Stimulated activated CD8-positive, alpha-beta memory T cell treated with anti-CD3 and anti-CD28 coated beads, Interleukin-15, amount 100 ng/mL, for 4 hours (primary cell): ENCODE measurements around the gene ABCA2.

Source experiments
- DNase-seq, 2 donors: peaks; one replicate each; pipeline ENCODE4 v3.0.0-alpha.2; 2020; ENCODE audit warnings: low read depth in 2 of 2

The ABCA2 gene

DNA sequence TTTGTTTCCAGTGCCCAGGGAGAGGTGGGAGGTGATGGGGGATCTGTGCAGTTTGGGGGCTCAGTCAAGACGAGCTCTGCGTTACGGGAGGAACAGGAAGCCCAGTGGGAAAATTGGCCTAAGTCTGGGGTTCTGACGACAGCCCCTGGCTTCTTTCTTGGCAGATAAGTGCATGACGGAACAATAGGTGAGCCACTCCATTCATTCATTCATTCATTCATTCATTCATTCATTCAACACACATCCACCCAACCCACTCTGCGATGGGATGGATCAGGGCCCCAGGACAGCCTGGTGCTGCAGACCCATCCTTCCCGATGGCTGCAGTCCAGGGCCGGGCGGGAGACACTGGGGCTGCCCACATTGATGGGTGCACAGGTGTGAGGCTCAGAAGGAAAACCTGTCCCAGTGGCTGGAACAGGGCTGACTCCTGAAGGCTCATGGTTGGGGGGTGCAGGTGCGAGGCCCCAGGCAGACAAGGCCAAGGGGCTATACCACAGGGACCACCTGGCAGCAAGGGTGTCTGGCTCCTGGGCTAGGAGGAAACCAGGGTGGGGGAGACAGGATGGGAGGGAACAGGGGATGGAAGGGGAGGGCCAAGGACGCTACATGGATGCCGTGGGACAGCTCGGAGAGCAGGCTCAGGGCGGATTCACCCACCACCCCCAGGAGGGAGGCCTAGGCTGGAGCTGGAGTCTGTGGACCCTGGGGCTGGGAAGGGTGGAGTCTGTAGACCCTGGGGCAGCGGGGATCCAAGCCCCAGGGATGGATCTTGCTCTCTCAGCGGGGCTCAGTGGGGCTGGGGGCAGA lies 47.2 kb downstream of the ABCA2 start:
- no peak for DNase-seq

DNA sequence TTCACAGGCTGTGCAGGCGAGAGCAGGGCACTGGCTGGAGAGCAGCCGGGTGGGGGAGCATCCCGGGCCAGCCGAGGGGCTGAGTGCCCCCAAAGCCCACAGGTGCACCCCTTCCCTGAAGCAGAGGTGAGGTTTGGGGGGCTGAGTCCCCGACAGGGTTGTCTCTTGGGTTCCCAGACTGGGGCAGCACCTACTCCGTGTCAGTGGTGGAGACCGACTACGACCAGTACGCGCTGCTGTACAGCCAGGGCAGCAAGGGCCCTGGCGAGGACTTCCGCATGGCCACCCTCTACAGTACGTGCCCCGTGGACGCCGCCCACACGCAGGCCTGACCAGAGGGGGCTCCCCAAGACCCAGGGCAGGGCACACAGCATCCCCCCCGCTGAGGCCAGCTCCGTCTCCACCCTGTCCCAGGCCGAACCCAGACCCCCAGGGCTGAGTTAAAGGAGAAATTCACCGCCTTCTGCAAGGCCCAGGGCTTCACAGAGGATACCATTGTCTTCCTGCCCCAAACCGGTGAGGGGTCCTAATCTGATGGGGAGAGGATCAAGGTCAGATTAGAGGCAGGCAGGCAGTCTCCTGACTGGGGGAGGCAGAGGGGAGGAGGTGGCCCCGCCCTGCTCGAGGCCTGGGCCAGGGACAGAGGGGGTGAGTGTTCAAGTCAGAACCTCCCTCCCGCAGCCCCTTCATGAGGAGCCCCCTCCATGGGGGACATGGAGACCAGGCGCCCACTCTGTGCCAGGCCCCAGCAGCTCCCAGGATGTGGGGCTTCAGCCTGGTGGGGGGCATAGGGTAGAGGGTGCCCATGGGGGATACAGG lies 48.1 kb downstream of the ABCA2 start:
- DNase-seq = no peak

DNA sequence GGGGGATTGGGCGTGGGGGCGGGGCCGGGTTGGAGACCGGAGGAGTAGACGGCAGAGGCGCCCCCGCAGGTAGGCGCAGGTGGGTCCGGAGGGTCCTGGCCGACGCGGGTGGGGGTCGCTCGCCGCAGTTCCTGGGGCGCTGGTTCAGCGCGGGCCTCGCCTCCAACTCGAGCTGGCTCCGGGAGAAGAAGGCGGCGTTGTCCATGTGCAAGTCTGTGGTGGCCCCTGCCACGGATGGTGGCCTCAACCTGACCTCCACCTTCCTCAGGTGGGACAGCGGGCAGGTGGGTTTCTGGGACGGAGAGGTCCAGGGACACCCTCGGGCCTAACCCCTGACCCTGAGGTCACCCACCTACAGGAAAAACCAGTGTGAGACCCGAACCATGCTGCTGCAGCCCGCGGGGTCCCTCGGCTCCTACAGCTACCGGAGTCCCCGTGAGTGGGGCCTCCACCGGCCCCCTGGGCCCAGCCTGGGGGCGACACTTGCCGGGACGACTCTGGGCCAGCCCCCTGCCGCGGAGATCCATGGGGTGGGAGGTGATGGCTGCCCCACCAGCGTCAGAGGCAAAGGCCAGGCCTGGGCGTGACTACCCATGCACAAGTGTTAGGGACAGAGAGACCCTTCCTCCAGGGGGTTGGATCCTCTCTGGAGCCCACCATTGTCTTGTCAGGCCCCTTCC lies 49.0 kb downstream of the ABCA2 start:
- DNase-seq = no peak

DNA sequence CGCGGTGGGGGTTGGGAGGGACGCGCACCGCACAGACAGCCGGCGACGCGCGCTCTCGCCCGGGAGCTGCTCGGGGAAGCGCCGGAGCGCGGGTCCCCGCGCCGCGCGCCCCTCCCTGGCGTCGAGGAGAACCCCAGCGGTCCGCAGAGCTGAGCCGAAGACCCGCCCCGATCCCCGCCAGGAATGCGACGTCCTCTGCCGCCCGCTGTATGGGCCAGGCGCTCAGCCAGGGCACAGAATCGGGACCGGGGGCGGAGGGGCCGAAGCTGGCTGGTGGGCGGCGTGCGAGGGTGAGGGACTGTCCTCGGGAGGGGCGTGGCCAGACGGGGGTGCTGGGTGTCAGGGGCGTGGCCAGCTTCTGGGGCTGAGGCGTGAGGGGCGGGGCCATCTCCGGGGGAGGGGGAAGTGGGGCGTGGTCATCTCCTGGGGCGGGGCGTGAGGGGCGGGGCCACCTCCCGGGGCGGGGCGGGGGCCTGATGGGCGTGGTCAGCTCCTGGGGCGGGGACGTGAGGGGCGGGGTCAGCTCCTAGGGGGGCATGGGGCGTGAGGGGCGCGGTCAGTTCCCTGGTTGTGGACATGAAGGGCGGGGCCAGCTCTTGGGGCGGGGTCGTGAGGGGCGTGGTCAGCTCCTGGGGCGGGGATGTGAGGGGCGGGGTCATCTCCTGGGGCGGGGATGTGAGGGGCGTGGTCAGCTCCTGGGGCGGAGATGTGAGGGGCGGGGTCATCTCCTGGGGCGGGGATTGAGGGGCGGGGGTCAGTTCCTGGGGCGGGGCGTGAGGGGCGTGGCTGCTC lies 49.8 kb downstream of the ABCA2 start:
- DNase-seq = peak; percentile 50

DNA sequence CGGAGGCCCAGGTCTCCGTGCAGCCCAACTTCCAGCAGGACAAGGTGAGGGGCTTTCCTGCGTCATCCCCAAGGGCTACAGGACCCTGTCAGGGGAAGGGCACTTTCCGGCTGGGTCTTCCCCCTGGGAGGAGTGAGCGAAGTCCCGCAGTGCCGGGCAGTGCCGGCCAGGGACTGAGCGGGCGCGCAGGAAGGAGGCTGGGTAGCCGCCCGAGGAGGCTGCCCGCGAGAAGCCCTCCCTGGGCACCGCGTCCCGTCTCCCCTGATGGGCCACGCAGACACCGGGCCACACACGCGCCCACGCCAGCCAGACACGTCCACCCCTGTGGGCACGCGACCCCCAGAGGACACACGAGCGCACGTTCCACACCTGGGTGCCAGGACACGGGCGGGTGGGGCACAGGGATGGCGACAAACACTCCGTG lies 50.4 kb downstream of the ABCA2 start:
- no peak for DNase-seq

DNA sequence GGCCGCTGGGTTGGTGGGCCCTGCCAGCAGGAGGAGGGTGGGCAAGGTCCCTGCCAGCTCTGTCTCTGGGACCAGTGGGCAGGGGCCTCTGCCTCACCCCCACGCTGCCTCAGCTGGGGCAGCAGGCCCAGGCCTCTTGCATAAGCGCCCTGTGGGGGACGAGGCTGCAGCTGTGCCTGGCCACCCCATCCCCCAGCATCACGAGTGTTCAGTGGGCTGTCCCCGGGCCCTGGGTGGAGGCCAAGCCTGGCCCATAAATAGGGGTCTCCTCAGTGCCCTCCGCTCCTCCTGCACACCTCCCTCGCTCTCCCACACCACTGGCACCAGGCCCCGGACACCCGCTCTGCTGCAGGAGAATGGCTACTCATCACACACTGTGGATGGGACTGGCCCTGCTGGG lies 50.8 kb downstream of the ABCA2 start, which contains the start of gene PTGDS:
PTGDS (plus strand) TSS at position 282 of the 400 bp plus-strand sequence; CDS start at position 357, 75 bp downstream.
- no peak for DNase-seq

DNA sequence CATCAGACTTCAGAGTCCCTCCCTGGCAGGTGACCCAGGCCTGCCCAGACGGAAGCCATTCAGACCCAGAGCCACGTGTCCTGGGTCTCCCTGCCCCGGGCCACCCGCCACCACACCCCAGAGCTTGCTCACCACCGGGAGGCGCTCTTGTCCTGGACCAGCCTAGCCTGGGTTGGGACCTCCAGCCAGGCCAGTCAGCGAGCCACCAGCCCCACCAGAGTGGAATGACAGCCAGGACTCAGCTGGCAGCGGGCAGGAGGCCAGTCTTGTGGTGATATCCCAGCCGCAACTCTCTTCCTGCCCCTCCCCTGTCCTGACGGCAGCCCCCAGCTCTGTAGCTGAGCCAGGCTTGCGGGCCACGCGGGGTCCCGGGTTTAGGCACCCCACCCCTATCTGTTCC lies 52.4 kb downstream of the ABCA2 start:
- DNase-seq = no peak

DNA sequence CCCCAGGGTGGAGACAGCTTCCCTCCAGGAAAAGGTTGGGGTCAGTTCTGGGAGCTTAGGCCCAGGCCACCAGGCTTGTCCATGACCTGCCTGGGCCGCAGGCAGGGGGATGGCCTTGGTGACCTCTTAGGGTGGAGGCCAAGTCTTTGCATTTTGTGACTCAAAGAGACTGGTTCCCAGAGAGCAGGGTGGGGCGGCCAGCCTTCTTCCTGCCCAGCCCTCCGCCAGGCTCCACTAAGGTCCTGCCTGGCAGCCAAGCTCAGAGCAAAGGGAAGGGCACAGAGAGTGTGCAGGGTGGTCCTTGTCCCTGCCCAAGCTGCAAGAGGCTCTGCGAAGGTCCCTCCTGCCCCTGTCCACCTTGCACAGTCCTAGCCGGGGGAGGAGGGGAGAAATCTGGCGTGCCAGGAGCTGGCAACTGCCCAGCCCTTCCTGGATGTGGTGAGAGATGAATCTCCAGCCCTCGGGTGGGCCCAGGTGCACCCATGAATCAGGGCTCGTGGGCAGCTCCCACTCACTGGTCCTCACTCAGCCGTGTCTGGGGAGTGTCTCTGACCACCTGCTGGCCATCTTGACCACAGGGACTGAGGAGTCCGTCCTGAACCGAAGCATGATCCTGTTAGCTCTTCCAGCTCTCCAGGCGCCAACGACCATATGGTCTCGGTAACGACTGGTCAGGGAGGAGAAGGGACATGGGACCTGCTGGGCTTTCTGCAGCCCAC lies 53.1 kb downstream of the ABCA2 start:
- DNase-seq = no peak

DNA sequence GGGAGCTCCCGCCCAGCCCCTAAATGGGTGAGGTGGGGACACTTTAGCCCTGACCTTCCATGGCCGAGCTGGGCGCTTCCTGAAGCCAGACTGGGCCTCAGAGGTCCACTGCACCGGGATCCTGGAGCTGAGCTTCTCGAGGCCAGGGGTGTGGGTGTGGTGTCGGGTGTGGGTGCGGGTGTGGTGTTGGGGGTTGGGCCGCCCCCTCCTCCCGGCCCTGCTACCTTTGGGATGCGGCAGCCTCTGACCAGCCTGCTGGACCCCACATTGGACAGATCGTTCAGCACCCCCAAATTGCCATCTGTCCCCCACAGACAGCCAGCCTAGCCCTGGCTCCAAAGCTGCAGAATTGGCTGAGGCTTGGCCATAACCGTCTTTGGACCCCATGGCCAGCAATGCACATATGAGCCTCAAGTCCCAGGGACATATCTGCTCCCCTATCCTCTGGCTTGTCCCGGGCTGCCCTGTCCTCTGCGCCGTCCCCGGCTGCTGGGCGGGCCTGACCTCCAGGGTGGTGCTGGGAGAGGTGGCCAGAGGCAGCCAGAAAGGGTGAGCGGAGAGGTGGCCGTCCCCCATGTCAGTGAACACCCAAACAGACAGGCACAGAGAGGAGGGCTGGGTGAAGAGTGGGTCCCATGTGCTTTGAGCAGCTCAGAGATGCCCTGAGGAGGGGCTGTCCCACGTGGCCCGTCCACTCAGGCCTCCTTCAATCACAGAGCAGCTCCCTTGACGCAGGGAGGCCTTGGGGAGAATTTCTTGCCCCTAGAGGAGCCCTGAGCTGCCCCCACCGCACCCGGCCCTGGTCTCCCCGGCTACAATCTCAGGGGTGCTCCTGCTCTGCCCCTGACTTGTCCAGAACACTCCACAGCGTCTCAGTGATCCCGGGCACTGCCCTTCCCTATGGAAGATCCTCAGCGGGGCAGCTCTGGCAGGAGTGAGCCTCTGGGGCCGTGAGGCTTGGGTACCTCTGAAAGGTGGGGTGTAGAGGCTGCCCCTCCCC lies 54.1 kb downstream of the ABCA2 start:
- no peak for DNase-seq

DNA sequence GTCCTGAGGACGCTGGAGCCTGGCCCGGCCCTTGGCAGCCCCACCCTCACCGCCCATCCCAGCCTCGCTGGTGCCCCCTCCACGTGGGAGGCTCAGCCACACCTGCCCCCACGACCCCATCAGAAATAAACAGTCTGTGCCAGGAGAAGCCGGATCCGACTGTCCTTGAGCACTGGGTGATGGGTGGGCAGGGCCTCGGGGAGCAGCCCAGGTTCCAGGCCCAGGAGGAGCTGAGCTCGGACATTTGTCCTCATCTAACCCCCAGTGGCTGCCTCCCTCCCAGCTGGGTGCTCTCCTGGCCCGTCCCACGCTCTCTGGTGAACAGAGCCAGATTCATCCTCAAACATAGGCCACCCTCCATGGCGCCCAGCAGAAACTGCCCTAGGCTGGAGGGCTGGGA lies 55.3 kb downstream of the ABCA2 start:
- DNase-seq = no peak

DNA sequence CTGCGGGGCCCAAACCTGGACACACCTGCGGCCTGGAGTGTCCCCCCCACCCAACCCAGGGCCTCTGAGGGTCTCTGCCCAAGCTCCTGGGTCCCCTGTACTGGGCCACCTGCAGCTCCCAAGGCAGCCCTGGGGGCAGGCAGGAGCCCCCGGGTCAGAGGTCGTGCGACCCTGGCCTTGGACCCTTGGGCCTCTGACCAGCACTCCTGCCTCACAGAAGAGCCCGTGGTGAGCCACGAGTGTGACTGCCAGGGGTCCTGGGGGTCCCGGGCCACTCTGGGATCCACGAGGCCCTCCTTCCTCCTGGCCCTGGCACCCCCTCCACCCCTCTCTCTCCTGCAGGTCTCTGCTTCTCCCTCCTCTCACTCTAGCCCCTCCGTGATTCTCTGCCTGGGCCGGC lies 55.7 kb downstream of the ABCA2 start:
- DNase-seq = no peak

DNA sequence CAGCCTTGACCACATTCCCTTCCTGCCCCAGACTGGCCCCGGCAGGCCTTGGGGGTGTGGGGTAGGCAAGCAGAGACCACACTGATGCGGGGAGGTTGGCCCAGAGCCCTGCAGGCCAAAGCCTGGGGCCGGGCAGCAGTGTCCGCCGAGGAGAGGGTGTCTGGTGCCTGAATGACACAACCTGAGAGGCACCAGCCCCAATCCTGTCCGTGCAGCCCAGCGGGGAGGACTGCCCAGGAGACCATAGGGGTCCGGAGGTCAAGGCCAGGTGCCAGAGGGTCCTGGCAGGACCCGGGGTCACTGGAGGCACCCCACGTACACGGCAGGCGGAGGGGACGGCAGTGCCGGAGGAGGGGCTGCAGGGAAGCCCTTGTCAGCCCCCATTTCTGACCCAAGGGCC lies 56.3 kb downstream of the ABCA2 start:
- no peak for DNase-seq

DNA sequence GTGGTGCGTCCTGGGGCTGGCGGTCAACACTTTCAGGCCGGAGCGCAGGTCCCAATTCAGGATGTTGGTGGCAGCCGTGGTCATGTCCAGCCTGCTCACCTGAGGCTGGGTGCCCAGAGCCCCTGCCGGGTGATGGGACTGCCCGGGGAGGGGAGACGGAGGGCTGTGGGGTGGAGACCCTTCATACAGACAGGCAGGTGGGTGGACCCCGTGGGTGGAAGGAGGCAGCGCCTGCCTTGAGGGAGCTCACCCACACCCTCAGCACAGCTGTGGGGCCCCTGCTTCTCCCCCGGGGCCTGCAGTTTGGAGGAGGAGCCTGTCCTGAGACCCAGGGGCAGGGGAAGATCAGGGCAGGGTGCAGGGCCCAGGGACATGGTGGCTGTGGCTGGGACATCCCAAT lies 57.7 kb downstream of the ABCA2 start:
- DNase-seq = no peak

DNA sequence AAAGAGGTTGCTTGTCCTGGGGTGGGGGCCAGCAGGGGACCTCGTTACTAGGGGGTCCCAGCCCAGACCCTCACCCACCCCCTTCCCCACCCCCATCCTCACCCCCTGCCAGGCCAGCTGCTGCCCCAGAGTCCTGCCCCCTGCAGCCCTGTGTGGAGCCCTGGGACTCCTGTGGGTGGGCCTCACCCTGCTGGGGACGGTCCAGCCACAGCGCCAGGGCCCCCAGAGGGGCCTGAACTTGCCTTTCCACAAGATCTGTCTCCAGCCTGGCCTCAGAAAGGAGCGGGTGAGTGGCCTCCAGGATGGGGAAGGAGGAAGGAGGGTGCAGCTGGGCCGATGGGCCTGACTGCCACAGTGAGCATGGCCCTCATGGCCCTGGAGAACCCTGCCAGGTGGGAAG lies 58.3 kb downstream of the ABCA2 start:
- no peak for DNase-seq

DNA sequence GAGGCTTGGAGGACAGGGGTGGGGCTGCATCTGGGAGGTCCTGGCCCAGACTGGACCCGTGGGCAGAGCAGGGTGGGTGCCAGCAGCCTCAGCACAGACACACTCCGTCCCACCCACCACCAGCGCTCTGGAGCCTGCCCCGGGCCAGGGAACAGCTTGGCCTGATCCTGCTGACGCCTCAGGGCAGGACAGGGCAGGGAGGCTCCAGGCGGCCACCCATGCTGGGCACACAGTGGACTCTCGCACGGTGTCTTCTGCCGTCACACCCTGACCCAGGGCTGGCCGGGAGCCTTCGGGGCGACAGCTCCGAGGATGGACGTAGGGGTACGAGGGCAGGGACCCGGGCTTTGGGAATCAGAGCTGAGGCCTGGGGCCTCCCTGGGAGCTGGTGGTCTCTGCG lies 58.9 kb downstream of the ABCA2 start:
- DNase-seq = no peak

DNA sequence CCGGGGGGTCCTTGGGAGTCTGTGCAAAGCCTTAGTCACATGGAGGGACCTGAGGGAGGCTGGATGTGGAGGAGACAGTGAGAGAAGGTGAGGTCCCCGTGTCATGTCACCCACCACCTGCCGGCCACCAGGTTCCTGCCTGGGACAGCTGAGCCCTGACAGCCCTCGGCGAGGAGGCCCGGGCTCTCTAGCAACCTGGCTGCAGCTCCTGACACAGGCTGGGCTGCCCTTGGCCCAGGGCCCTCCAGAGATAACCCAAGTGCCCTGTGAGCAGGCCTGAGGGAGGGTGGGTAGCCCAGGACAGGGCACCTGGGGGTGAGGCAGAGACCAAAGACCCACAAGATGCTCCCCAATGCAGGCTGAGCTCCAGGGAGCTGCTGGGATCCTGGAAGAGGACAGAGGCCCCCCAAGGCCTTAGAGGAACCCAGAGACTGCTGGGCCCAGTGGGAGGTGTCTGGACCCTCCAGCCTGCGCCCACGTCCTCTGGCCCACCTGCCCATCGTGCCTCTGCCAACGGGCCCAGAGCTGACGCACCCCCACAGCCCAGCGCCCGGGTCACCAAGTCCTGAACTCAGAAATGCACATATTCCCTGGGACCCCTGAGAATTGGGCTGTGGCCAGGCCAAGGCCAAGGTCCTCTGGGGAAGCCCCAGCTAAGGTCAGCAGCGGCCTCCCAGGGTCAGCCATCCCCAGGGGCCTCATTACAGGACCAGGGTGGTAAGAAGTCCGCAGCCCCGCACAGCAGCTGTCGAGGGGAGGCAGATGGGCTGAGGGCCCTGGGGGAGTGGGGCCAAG lies 59.5 kb downstream of the ABCA2 start:
- no peak for DNase-seq

DNA sequence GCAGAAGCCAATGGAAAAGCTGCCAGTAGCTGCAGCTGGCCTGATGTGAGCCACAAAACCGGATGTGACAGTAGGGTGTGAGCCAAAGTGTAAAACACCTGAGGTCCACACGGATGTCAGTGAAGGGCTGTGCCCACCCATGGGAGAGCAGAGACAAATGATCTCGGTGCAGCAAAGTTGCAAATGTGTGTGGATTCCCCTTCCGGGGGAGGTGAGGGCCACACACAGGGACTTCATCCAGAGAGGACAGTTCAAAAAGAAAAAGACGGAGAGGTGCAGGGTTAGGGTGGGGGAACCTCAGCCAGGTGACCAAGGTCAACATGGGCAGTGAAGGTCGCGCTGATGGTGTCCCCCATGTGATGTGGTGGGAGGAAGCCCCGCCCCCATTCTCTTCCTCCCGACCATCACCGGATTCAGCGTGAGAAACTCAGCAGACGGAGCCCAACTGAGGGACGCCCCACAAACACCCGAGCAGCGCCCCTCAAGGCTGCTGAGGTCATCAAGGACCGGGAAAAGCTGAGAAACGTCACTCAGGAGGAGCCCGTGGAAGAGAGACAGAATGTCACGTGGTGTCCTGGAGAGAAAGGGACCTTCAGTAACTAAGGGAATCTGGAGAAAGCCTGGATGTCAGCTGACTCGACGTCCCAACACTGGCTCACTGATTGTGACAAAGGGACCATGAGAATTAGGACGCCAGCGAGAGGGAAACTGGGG lies 62.1 kb downstream of the ABCA2 start:
- DNase-seq = no peak

DNA sequence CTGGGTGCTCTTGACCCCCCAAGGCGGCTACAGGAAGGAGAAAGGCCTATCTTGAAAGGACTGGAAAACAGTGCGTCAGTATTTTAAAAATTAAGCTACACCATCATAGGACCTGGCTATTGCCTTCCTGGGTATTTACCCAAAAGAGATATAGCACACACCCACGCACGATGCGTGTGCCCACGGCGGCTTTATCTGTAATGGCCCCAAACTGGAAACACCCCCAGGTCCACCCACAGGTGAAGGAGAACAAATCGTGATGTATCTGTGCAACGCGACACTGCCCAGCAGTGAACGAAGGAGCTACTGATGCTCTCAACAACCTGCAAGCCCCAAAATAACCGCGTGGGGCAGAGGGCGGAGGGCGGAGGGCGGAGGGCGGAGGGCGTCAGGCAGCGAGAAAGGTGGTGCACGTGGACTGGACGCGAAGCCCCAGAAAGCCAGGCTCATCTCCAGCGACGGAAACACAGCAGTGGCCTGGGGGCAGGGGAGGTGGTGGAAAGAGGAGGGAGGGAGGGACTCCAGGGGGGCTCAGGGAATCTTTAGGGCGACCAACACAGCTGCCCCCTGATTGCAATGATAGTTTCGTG lies 63.1 kb downstream of the ABCA2 start:
- DNase-seq = no peak
